ENCODE measurements around the gene SLC24A5. TPM values are rescaled to one million over a fixed set of nuclear protein-coding genes. Genes with fewer than 3 reads are reported as not detected.

Gene SLC24A5
- total and polyA plus RNA-seq, 2 donors (not counting 1 experiment from before 2014, with no cell fraction given): not detected

GRCh38 chr15:48186271-48186670, 65.5 kb downstream of the SLC24A5 start:
- no peaks in the 10 kb centered on the region for H4K20me1 ChIP-seq (ENCODE audit: control insufficient read depth, insufficient read depth, low read length, poor library complexity, severe bottlenecking)
- WGBS (ENCODE audit: insufficient coverage): 100% methylated on average over 3 of the region's 3 CpGs
- H3K9ac ChIP-seq (ENCODE audit: low read length): no peak overlapping the region
- ATAC-seq (ENCODE audit: low read depth) (no peak), DNase-seq (no peak)
- Mint-ChIP-seq H3K4me1 (peaks cover under 1% of the 10 kb centered on the region), H3K9me3 (ENCODE audit: insufficient read depth) (no peaks in the 10 kb centered on the region), H3K27ac (no peak overlapping the region), H3K4me3 (no peak overlapping the region), H3K27me3 (peaks cover 44% of the 10 kb centered on the region)
- H3K4me2 ChIP-seq (replicated peaks; ENCODE audit: low read depth, low read length, poor library complexity, severe bottlenecking): no peak overlapping the region
- POLR2A ChIA-PET: no interaction called here
- CTCF ChIA-PET: no interaction called here
- peaks cover 0 to 10% (median 3%) of the 10 kb centered on the region in 4 experiments for H3K27me3 ChIP-seq (replicated peaks in 1 of 4; ENCODE audit: control extremely low read depth in 1 of 4, control insufficient read depth in 3 of 4, insufficient read depth in 4 of 4, low read length in 3 of 4)
- no peak overlapping the region for H3K27ac ChIP-seq (ENCODE audit: low read length in 2 of 2)
- no peak overlapping the region for H3K4me3 ChIP-seq (ENCODE audit: control extremely low read depth in 1 of 5, extremely low read depth in 1 of 5, insufficient read depth in 1 of 5, low read depth in 2 of 5, low read length in 4 of 5)
- H3K9me3 ChIP-seq (ENCODE audit: control extremely low read depth in 1 of 3, control insufficient read depth in 2 of 3, insufficient read depth in 1 of 3, low read length in 2 of 3): no peaks in the 10 kb centered on the region
- no peaks in the 10 kb centered on the region for H3K36me3 ChIP-seq (replicated peaks in 1 of 2; ENCODE audit: control extremely low read depth in 1 of 2, control insufficient read depth in 1 of 2, extremely low read depth in 1 of 2, insufficient read depth in 2 of 2, low read length in 1 of 2)
- H2AFZ ChIP-seq (ENCODE audit: insufficient read depth, low read depth, low read length, poor library complexity, severe bottlenecking): no peak overlapping the region
- H3K4me1 ChIP-seq (ENCODE audit: control insufficient read depth in 2 of 2, insufficient read depth in 2 of 2, low read length in 2 of 2): no peaks in the 10 kb centered on the region
- H3K79me2 ChIP-seq (ENCODE audit: control insufficient read depth, insufficient read depth, low read length): no peaks in the 10 kb centered on the region
- TF ChIP-seq EZH2 (IDR thresholded peaks at IDR 0.05; ENCODE audit: borderline replicate concordance, insufficient read depth, low read depth, low read length, poor library complexity, severe bottlenecking) (no peak), CTCF (IDR thresholded peaks at IDR 0.05) (no peak)
- intact Hi-C loops (cut with micrococcal nuclease): no loop called here

GRCh38 chr15:48190932-48191573, 70.3 kb downstream of the SLC24A5 start:
- CTCF ChIA-PET: interaction anchor here (0.7 kb wide), 1 partner anchor 132 kb away, joined by 3 read pairs; no protein-coding TSS in a partner anchor
- no peak overlapping the region for H3K4me3 Mint-ChIP-seq

More at GRCh38 chr15:48190932-48191573, 70.3 kb downstream of the SLC24A5 start:
- Histone ChIP-seq H3K27me3 (replicated peaks in 1 of 4; ENCODE audit: control extremely low read depth in 1 of 4, control insufficient read depth in 3 of 4, insufficient read depth in 4 of 4, low read length in 3 of 4) (peaks cover 0 to 9% (median 4%) of the 10 kb centered on the region in 4 experiments), H4K20me1 (ENCODE audit: control insufficient read depth, insufficient read depth, low read length, poor library complexity, severe bottlenecking) (no peaks in the 10 kb centered on the region), H3K9ac (ENCODE audit: low read length) (no peak overlapping the region), H3K27ac (ENCODE audit: low read length in 2 of 2) (no peak overlapping the region), H3K4me2 (replicated peaks; ENCODE audit: low read depth, low read length, poor library complexity, severe bottlenecking) (no peak overlapping the region), H3K4me1 (ENCODE audit: control insufficient read depth in 2 of 2, insufficient read depth in 2 of 2, low read length in 2 of 2) (no peaks in the 10 kb centered on the region), H3K79me2 (ENCODE audit: control insufficient read depth, insufficient read depth, low read length) (no peaks in the 10 kb centered on the region), H3K36me3 (replicated peaks in 1 of 2; ENCODE audit: control extremely low read depth in 1 of 2, control insufficient read depth in 1 of 2, extremely low read depth in 1 of 2, insufficient read depth in 2 of 2, low read length in 1 of 2) (no peaks in the 10 kb centered on the region), H2AFZ (ENCODE audit: insufficient read depth, low read depth, low read length, poor library complexity, severe bottlenecking) (no peak overlapping the region), H3K9me3 (ENCODE audit: control extremely low read depth in 1 of 3, control insufficient read depth in 2 of 3, insufficient read depth in 1 of 3, low read length in 2 of 3) (peaks cover 0 to 3% (median 0%) of the 10 kb centered on the region in 3 donors), H3K4me3 (ENCODE audit: control extremely low read depth in 1 of 5, extremely low read depth in 1 of 5, insufficient read depth in 1 of 5, low read depth in 2 of 5, low read length in 4 of 5) (no peak overlapping the region)
- H3K27me3 Mint-ChIP-seq: peaks cover 43% of the 10 kb centered on the region
- intact Hi-C loops (cut with micrococcal nuclease): no loop called here
- no peak overlapping the region for H3K27ac Mint-ChIP-seq
- H3K4me1 Mint-ChIP-seq: peaks cover 2% of the 10 kb centered on the region
- POLR2A ChIA-PET: no interaction called here
- H3K9me3 Mint-ChIP-seq (ENCODE audit: insufficient read depth): no peaks in the 10 kb centered on the region
- ATAC-seq (ENCODE audit: low read depth) (no peak), DNase-seq (peak; percentile 25)
- TF ChIP-seq EZH2 (IDR thresholded peaks at IDR 0.05; ENCODE audit: borderline replicate concordance, insufficient read depth, low read depth, low read length, poor library complexity, severe bottlenecking): no peak
- TF ChIP-seq CTCF (IDR thresholded peaks at IDR 0.05): no peak
- 7% methylated on average over 3 of the region's 15 CpGs for WGBS (ENCODE audit: insufficient coverage)

All from B cell (primary cell).